ENCODE data around the gene HOXB8.

HOXB8 gene

DNA sequence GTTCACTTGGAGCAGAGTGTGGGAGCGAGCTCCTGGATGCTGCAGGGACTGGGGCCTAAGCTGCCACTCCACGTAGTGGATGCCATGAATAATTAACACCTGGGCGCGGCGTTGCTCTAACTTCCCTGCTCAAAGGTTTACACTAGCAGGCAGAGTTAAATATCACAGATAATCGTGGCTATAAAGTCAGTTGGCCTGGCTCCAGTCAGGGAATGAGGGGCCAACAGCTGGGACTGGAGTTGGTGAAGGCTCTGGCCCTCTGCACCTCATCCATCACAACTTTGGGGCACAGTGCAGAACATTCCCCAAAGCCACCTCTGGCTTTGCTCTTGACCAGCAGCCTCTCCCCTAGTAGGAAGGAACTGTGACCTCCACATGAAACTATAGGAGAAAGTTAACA lies 47.9 kb downstream of the HOXB8 start:
- DNase-seq: no peak

DNA sequence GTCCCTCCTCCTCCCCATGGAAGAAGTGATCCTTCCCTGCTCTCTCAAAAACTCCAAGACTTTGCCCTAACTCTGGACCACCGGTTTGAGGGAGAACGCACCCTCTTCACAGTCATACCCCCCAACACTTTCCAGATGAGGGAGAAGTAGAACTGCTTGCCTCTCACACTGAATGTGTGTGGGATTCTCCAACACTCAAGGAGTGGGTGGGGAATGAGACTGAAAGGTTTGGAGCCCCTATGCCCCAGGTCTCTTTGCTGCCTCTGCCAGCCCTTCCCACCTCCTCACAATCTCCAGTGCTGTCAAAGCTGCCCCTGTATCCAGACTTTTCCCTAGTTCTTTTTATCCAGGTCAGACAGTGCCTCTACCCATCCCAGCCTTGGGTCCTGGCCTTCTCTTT lies 48.4 kb downstream of the HOXB8 start:
- no peak for DNase-seq

DNA sequence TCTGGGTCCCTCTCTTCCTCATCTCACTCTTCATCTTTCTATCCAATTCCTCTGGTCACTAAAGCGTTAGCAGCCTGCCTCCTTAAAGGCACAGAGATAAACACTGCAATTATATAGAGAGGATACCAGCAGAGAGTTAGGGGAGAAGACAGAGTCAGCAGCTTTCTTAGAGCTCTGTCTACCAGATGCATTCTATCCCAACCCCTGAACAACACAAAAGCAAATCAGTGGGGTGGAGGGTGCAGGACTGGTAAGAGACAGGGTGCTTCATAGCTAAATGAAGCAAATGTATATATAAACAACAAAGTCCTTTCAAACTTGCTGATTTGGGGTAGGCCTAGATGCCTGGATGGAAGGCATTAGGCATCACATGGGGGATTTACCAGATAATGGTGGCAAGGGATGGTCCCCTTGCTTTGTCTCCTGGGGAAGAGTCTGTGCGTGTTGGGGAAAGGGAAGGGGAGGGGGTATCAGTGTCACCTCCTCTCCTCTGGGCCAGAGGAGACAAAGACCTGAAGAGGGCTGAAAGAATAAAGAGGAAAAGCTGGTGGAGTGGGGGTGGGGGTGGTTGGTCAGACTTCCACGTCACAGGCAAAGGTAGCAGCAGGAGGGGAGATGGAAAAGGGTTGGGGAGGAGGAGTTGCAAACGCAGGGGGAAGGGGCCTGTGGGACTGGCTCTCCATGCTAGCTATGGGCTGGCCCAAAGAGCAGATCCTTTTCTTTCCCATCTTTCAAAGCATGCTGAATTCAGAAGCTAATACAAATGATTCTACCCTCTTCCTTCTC lies 49.0 kb downstream of the HOXB8 start:
- no peak for DNase-seq

DNA sequence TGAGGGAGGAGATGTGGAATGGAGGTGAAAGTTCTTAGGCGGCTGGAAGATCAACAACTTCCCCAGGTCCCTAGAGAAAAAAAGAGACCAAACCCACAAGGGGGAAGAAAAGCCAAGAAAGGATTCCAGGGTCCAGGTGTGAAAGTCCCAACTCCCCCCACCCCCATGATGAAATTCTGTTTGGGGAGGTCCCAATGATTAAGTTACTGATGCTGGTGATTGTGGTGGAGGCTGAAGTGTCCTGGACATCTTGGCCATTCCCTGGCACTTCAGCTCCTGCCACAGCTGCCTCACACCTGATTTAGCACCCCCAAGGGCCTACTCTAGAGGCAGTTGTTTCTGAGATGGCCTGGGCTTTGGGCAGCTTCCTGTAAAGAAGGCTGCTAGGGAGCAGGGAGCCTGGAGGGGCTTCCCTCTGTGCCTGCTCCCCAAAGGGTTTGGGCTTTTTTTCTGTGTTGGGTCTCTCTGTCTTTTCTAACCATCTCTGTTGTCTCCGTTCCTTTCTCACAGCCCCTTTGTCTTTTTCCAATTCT lies 50.0 kb downstream of the HOXB8 start:
- DNase-seq: no peak

DNA sequence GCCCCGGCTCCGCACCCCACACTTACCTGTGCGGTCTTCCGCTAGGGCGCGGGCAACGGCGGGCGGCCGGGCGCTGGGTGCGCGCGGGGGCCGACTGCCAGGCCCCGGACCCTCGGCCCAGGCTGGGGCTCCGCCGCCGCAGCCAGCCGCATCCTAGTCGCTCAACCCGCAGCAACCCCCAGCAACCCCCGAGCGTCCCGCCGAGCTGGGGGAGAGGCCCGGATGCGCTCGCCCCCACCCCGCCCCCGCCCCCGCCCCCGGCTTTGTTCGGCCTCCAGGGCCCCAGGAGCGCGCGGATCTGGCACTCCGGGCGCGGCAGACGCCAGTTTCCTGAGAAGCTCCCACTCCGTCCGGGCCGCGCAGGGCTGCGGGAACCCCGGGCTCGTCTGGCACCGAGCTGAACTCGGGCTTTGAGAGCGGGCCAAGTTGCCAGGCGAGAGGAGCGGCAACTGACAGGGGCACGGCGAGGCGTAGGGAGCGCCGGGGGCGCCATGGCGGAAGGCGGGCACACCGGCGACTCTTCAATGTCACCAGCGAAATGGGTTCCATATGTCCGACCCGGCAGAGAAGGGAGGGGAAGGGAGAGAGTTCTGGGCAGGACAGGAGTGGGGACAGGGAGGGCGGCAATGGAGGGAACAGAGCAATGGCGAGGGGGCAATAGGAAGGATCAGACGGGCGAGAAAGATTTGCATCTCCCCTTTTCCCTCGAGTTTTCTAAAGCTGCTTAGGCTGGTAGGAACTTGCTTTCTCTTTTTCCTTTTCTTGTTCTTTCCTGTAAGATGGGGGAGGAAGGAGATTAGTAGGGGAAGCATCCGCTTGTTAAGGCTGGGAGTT lies 50.7 kb downstream of the HOXB8 start:
- no peak for DNase-seq

DNA sequence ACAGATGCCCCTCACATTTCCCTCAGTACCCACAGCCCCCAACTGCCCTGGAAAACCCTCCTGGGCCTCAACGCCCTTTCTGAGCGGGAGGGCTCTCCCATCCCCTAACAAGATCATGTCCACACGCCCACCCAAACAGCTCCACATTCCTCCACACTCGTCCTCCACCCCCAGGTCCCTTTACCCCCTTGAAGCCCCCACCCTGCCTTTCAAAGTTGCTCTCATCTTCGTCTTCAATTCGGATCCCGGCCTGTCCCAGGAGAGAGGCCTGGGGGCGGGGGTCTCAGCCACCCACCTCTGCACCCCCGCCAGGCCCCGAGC lies 51.3 kb downstream of the HOXB8 start:
- no peak for DNase-seq

DNA sequence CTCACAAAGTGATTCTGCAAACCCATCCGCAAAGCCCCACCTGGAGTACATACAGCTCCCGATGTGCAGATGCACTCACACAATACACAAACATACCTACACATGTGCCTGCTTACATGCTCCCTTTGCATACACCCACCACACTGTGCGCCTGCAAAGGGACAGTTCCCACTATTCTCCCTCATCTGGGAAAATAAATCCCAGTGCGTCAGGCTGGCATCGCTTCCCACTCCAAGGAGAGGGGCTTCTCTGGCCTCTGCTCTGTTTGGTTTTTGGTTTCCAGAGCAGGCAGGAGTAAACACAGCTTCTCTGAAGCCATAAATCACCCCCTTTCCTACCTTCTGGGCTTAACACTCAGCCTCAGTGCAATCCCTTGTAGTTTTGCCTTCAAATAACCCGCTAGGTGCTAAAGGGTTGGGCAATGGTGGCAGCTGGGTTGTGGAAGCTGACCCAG lies 51.7 kb downstream of the HOXB8 start:
- DNase-seq: no peak

DNA sequence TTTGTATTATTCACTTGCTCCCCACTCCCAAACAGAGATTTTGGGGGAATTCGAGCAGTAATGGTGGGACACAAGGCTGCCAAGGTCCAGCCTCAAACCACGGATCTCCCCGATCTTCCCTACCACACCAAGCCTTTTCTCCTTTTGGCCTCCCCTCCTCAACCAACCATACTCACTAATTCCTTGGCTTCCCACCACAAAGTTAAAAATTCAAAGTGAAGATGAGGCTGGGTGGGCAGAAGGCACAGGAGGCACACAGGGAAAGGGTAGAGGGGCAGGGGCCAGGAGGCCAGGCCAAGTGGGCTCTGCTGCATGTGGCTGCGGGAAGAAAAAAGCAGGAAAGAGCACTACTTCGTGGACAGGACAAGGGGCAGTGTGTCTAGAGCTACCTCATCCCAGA lies 52.2 kb downstream of the HOXB8 start:
- no peak for DNase-seq

Measured in OCI-M1 (cell line).